Measurements from ENCODE around the gene FOXI3.

DNA sequence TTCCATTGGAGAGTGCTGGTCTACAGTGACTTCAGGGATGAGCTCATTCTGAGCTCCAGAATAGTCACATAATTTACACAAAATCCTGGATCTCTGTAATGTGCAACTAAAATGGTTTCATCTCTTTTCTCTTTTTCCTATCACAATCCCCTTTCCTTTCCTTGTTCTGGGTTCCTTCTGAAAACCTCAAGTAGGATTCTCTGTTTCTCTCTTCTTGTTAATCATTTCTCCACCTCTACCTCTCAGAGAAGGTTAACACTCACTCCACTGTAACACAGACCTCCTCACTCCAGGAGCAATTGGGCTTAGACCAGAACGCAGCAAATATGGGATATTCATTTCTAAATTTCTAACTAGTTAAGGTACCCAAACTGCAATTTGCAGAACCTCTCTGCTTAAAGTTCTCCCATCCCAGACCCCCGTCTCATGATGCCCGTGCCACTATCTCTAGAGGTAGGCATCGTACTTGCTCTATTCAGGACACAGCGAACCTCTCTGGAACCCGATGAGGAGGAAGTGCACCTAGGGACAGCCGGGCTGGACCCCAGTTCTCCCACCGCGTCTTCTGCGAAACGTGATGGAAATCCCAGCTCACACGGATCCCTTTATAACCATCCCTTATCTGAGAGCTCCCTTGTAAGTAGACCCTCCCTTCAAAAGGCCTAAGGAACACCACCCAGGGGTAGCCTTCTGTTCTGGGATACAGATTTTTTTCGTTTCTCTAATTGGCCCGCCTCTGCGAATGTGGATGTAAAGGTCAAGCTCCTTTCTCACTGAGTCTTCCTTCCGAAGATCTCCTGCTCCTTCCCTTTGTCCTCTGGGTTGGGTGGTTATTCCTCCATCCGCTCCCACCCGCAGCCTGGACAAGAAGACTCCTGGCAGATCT lies 1.3 kb downstream of the FOXI3 start:
- TF ChIP-seq, protein P1, sequence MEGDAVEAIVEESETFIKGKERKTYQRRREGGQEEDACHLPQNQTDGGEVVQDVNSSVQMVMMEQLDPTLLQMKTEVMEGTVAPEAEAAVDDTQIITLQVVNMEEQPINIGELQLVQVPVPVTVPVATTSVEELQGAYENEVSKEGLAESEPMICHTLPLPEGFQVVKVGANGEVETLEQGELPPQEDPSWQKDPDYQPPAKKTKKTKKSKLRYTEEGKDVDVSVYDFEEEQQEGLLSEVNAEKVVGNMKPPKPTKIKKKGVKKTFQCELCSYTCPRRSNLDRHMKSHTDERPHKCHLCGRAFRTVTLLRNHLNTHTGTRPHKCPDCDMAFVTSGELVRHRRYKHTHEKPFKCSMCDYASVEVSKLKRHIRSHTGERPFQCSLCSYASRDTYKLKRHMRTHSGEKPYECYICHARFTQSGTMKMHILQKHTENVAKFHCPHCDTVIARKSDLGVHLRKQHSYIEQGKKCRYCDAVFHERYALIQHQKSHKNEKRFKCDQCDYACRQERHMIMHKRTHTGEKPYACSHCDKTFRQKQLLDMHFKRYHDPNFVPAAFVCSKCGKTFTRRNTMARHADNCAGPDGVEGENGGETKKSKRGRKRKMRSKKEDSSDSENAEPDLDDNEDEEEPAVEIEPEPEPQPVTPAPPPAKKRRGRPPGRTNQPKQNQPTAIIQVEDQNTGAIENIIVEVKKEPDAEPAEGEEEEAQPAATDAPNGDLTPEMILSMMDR (IDR thresholded peaks at IDR 0.05) = no peak
- no peak for TF ChIP-seq POLR2A (IDR thresholded peaks at IDR 0.05)

Measured in prostate gland (tissue), 2 donors.